Mesothelial cell of epicardium (in vitro differentiated cells): ENCODE data around the gene ELOVL5. TPM values are rescaled to one million over a fixed set of nuclear protein-coding genes. Genes with fewer than 3 reads are reported as not detected.

Experiments used
- DNase-seq, 2 experiments: peaks; one replicate each; pipeline ENCODE4 v3.0.0; 2021; ENCODE audit warnings: low spot score in 2 of 2; ENCODE audit not compliant: unreplicated experiment in 2 of 2
- H3K27ac Mint-ChIP-seq: 2 replicates; pipeline ENCODE4 v1.8.0; 2021; ENCODE audit warnings: mixed read lengths
- H3K27me3 Mint-ChIP-seq: 2 replicates; pipeline ENCODE4 v1.8.0; 2021; ENCODE audit warnings: low read depth, mixed read lengths
- H3K36me3 Mint-ChIP-seq: 2 replicates; pipeline ENCODE4 v1.8.0; 2021; ENCODE audit warnings: mixed read lengths
- H3K4me1 Mint-ChIP-seq: 2 replicates; pipeline ENCODE4 v1.8.0; 2021; ENCODE audit warnings: mixed read lengths
- H3K4me3 Mint-ChIP-seq: 2 replicates; pipeline ENCODE4 v1.8.0; 2021; ENCODE audit warnings: mild to moderate bottlenecking, moderate library complexity, mixed read lengths
- H3K9me3 Mint-ChIP-seq: 2 replicates; pipeline ENCODE4 v1.8.0; 2021; ENCODE audit warnings: mixed read lengths
- total RNA-seq: library from RNA; stranded (reverse); gene quantifications from 3 replicates; pipeline ENCODE4 v1.2.1, GENCODE V29; 2021
- TF ChIP-seq, protein P1 (sequence below): fragments of 200-600 bp; sonication (generic); IDR thresholded peaks from one replicate; pipeline ENCODE4 v1.5.0; 2021; ENCODE audit warnings: antibody characterized with exemption; ENCODE audit not compliant: unreplicated experiment

The ELOVL5 gene
- total RNA-seq, 1 donor from 2014 or later = 110 TPM

DNA sequence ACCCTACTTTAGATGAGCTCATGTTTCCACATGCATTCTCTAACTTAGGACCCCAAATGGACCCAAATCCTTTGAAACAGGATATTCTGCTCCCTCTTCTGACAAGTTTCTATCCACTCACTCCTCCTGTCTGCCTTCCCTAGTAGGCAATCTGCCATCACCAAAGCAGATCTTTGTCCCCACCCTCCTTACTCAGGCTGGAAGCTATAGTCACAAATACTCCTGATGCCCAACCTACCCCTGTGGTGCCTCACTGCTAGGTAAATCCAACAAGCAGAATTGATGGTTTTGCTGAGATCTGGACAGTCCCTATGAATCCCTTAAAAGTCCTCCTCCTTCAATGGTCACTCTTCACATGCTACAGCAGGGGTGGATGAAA lies 21.7 kb downstream of the ELOVL5 start:
- TF ChIP-seq, protein P1, sequence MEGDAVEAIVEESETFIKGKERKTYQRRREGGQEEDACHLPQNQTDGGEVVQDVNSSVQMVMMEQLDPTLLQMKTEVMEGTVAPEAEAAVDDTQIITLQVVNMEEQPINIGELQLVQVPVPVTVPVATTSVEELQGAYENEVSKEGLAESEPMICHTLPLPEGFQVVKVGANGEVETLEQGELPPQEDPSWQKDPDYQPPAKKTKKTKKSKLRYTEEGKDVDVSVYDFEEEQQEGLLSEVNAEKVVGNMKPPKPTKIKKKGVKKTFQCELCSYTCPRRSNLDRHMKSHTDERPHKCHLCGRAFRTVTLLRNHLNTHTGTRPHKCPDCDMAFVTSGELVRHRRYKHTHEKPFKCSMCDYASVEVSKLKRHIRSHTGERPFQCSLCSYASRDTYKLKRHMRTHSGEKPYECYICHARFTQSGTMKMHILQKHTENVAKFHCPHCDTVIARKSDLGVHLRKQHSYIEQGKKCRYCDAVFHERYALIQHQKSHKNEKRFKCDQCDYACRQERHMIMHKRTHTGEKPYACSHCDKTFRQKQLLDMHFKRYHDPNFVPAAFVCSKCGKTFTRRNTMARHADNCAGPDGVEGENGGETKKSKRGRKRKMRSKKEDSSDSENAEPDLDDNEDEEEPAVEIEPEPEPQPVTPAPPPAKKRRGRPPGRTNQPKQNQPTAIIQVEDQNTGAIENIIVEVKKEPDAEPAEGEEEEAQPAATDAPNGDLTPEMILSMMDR = no peak
- Mint-ChIP-seq H3K27me3 (no peaks in the 10 kb centered on the region), H3K27ac (peak overlapping the region; percentile 57), H3K4me1 (peaks cover 37% of the 10 kb centered on the region), H3K36me3 (peaks cover 3% of the 10 kb centered on the region), H3K4me3 (no peak overlapping the region), H3K9me3 (no peaks in the 10 kb centered on the region)
- no peak for DNase-seq

DNA sequence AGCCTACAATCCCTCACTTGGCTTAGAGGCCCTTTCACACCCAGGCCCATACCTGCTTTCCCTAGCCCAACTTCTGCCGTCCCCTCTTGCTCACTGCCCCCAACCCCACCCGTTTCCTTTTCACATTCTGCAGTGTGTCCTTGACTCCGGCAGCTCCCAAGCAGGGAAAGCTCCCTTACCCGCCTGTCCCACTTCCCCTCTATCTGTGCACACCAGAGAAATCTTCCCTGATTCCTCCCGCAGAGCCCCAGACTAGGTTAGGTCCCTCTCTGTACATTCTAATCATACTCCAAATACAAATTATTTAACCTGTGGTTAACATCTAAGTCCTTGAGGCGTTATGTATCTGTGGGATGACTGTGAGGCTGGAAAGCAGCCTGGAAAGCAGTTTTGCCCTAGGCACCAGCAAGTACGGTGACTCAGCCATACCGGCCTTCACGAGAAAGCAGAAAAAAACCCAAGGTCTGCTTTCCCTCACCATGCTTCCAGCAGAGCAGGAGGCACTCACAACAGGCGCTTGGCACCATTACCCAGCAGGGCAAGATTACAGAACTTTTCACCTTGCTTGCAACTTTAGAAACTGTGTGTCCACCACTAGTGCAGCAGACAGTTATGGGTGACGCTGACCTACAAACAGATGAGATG lies 22.3 kb downstream of the ELOVL5 start:
- H3K27ac Mint-ChIP-seq = peak overlapping the region; percentile 57
- H3K36me3 Mint-ChIP-seq = peaks cover 2% of the 10 kb centered on the region
- H3K4me1 Mint-ChIP-seq = peaks cover 40% of the 10 kb centered on the region
- TF ChIP-seq, protein P1 = no peak
- DNase-seq = no peak
- no peaks in the 10 kb centered on the region for H3K9me3 Mint-ChIP-seq
- H3K27me3 Mint-ChIP-seq = no peaks in the 10 kb centered on the region
- H3K4me3 Mint-ChIP-seq = no peak overlapping the region

- H3K27me3 Mint-ChIP-seq = no peaks in the 10 kb centered on the region
- no peak overlapping the region for H3K4me3 Mint-ChIP-seq
- H3K27ac Mint-ChIP-seq = peak overlapping the region; percentile 57
- peaks cover 2% of the 10 kb centered on the region for H3K36me3 Mint-ChIP-seq
- no peak for DNase-seq
- TF ChIP-seq, protein P1 = no peak
- H3K4me1 Mint-ChIP-seq = peaks cover 46% of the 10 kb centered on the region
- no peaks in the 10 kb centered on the region for H3K9me3 Mint-ChIP-seq
Observed at GRCh38 chr6:53325785-53326184, 23.0 kb downstream of the ELOVL5 start.

DNA sequence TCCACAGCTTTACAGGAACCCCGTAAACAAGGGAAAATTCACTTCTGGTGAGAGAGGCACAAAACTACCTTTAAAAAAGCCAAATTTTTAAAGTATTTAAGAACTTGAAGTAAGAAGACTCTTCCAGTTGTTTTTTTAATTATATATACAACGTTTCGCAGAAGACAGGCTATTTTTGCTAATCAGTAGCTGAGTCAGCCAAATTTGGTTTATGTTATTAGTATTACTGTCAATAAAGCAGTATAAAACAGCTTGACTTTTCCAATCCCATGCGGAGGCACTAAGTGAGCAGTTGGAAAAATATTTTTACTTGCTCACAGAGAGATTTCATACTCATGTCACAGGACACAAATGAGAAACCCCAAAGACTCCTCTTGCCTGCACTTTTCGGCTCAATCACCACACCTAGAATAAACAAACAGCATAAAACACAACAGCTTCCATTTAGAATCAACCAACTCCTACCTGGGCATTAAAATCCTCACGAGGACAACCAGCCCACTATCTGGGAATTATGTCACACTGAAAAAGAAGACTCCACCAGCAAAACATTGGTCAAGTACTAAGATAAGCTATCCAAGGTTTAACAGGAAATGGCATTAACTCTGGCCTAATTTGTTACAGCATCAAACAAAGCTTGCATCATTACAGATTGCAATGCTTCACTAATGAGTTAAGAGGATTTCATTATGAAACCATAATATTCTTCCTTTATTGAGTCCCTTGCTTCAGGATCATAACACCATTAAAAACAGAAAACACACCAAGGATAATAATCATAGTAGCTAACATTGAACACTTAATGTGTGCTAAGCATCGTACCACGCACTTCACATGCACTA lies 26.3 kb downstream of the ELOVL5 start:
- Mint-ChIP-seq H3K36me3 (peaks cover 2% of the 10 kb centered on the region), H3K4me1 (peaks cover 40% of the 10 kb centered on the region), H3K4me3 (no peak overlapping the region), H3K27me3 (no peaks in the 10 kb centered on the region), H3K27ac (peak overlapping the region; percentile 62), H3K9me3 (no peaks in the 10 kb centered on the region)
- TF ChIP-seq, protein P1 = no peak
- DNase-seq = no peak

DNA sequence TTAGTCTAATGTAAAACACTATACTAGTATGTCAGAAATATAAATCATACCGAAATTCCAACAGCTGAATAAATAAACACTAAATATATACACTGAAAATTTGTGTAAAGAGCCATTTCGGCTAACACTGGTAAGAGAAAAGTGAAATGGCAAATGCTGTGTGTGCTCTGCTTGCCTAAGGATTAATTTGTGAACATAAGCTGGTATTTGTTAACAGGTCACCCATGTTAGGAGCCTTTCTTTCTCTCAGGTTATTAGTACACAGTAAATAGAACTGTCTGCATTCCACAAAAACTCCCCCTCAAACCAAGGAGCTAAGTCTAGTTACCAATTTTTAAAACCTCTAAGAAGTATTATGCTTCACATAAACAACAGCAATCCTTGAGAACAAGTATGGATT lies 27.0 kb downstream of the ELOVL5 start:
- Mint-ChIP-seq H3K27me3 (no peaks in the 10 kb centered on the region), H3K4me3 (no peak overlapping the region), H3K27ac (peak overlapping the region; percentile 62), H3K36me3 (peaks cover 2% of the 10 kb centered on the region), H3K4me1 (peaks cover 34% of the 10 kb centered on the region), H3K9me3 (no peaks in the 10 kb centered on the region)
- no peak for DNase-seq
- TF ChIP-seq, protein P1 = no peak
